Chondrocyte (in vitro differentiated cells): ENCODE measurements around the gene CHKA. TPM values are rescaled to one million over a fixed set of nuclear protein-coding genes. Genes with fewer than 3 reads are reported as not detected.
"Not testable (repeated sequence)": the region's sequence is repeated elsewhere in the genome, so short reads cannot be mapped to it uniquely, and the experiment has no call there.

Experiments
- DNase-seq: peaks from one replicate; pipeline ENCODE4 v3.0.0; 2021; ENCODE audit warnings: mixed read lengths, low spot score
- H3K27ac Mint-ChIP-seq: one replicate; pipeline ENCODE4 v1.8.0; 2021; ENCODE audit warnings: mild to moderate bottlenecking, moderate library complexity, mixed read lengths; ENCODE audit not compliant: unreplicated experiment
- H3K27me3 Mint-ChIP-seq: 2 replicates; pipeline ENCODE4 v1.8.0; 2021; ENCODE audit warnings: low read depth, mixed read lengths
- H3K36me3 Mint-ChIP-seq: 2 replicates; pipeline ENCODE4 v1.8.0; 2021; ENCODE audit warnings: low read depth, mixed read lengths
- H3K4me1 Mint-ChIP-seq: 2 replicates; pipeline ENCODE4 v1.8.0; 2021; ENCODE audit warnings: low read depth, mild to moderate bottlenecking, mixed read lengths
- H3K4me3 Mint-ChIP-seq: one replicate; pipeline ENCODE4 v1.8.0; 2021; ENCODE audit warnings: mild to moderate bottlenecking, moderate library complexity, mixed read lengths; ENCODE audit not compliant: unreplicated experiment
- H3K9me3 Mint-ChIP-seq: 2 replicates; pipeline ENCODE4 v1.8.0; 2021; ENCODE audit warnings: low read depth, mixed read lengths
- total RNA-seq: library from RNA; stranded (reverse); gene quantifications from 3 replicates; pipeline ENCODE4 v1.2.1, GENCODE V29; 2021
- TF ChIP-seq, protein P1 (sequence below): fragments of 200-600 bp; sonication (generic); IDR thresholded peaks from 2 replicates; pipeline ENCODE4 v1.5.0; 2021; ENCODE audit warnings: antibody characterized with exemption, mild to moderate bottlenecking, moderate library complexity

CHKA gene
- total RNA-seq, 1 donor from 2014 or later, result 21.0 TPM

DNA sequence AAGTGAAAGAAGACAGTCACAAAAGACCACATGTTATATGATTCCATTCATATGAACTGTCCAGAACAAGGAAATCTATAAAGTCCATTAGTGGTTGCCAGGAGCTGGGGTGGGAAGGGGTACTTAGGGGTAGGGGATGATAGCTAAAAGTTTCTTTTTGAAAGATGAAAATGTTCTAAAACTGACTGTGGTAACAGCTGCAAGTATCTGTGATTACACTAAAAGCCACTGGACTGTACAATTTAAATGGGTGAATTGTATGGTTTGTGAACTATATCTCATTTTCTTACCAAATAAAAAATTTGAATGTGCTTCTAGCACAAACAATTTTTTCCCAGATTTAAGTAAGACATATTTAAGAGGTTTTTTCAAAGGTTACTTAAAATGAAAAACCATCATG lies 22.1 kb downstream of the CHKA start:
- Mint-ChIP-seq H3K4me3 (peak overlapping the region; percentile 5), H3K27ac (peak overlapping the region; percentile 72), H3K4me1 (peaks cover 23% of the 10 kb centered on the region), H3K9me3 (peaks cover 5% of the 10 kb centered on the region), H3K36me3 (no peaks in the 10 kb centered on the region), H3K27me3 (no peaks in the 10 kb centered on the region)
- TF ChIP-seq, protein P1, sequence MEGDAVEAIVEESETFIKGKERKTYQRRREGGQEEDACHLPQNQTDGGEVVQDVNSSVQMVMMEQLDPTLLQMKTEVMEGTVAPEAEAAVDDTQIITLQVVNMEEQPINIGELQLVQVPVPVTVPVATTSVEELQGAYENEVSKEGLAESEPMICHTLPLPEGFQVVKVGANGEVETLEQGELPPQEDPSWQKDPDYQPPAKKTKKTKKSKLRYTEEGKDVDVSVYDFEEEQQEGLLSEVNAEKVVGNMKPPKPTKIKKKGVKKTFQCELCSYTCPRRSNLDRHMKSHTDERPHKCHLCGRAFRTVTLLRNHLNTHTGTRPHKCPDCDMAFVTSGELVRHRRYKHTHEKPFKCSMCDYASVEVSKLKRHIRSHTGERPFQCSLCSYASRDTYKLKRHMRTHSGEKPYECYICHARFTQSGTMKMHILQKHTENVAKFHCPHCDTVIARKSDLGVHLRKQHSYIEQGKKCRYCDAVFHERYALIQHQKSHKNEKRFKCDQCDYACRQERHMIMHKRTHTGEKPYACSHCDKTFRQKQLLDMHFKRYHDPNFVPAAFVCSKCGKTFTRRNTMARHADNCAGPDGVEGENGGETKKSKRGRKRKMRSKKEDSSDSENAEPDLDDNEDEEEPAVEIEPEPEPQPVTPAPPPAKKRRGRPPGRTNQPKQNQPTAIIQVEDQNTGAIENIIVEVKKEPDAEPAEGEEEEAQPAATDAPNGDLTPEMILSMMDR, result no peak
- DNase-seq, result no peak

DNA sequence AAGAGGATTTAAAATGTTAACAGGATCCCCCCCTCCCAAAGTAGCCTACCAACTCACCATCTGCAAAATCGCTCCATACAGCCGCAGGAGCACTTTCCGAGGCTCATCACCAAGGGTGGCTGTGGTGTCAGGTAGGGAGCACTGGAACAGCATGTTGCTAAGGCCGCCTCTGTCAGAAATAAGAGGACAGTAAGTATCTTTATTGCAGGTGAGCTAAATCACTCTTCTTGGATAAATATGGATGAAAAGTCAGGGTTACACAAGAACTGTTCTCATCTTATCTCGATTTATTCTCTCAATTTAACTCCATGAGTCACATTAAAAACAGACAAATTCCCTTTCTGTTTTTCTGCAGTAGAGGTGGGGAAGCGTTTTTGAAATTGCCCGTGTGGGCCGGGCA lies 24.2 kb downstream of the CHKA start:
- Mint-ChIP-seq H3K27me3 (no peaks in the 10 kb centered on the region), H3K36me3 (no peaks in the 10 kb centered on the region), H3K4me1 (peaks cover 28% of the 10 kb centered on the region), H3K9me3 (peaks cover under 1% of the 10 kb centered on the region), H3K27ac (peak overlapping the region; percentile 36), H3K4me3 (no peak overlapping the region)
- DNase-seq, result no peak
- TF ChIP-seq, protein P1, result no peak

DNA sequence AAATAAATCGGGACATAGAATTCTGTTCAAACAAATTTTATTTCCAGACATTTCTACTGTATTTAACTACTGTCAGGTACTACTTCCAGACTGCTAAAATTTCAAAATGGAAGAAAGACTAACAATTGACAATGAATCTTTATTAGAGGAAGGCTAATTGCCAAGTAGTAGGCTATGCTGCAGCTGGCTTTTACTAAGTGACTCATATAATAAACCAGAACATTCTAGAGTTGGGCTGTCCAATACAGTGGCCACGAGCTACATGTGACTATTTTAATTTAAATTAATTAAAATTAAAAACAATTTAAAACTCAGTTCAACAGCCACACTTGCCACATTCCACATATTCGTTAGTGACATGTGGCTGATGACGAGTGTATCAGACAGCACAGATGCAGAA lies 27.6 kb downstream of the CHKA start:
- H3K27me3 Mint-ChIP-seq, result no peaks in the 10 kb centered on the region
- no peaks in the 10 kb centered on the region for H3K9me3 Mint-ChIP-seq
- no peak for DNase-seq
- TF ChIP-seq, protein P1, result no peak
- no peak overlapping the region for H3K27ac Mint-ChIP-seq
- H3K36me3 Mint-ChIP-seq, result no peaks in the 10 kb centered on the region
- H3K4me3 Mint-ChIP-seq, result no peak overlapping the region
- peaks cover 21% of the 10 kb centered on the region for H3K4me1 Mint-ChIP-seq

DNA sequence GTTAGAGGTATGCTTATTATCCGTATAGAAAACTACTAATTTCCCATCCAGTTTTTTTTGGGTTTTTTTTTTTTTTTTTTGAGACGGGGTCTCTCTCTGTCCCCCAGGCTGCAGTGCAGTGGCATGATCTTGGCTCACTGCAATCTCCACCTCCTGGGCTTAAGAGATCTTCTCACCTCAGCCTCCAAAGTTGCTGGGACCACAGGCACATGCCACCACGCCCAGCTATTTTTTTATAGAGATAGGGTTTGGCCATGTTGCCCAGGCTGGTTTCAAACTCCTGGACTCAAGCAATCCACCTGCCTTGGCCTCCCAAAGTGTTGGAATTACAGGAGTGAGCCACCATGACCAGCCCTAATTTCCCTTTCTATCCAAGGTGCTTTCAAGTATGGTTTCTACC lies 28.2 kb downstream of the CHKA start:
- DNase-seq, H3K9me3 Mint-ChIP-seq, H3K4me3 Mint-ChIP-seq, H3K36me3 Mint-ChIP-seq, H3K27me3 Mint-ChIP-seq, H3K27ac Mint-ChIP-seq: not testable (repeated sequence)
- H3K4me1 Mint-ChIP-seq, result peaks cover 21% of the 10 kb centered on the region

DNA sequence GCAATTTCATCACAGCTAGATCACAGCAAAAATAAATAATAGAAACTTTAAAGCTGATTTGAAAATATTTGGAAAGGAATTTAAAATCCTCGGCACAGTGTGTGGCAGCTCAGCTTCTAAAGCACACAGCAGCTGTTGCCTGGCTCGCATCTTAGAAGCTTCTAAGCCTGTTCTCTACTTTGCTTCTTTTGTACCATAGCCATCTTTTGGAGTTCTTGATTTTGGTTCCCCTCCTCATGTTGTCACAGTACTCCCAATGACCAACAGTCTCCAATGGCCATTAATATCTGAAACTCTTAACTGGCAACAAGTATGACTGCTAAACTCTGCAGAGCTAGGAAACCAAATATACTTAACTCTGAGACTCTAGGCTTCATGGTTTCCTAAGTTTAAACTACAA lies 28.8 kb downstream of the CHKA start:
- H3K9me3 Mint-ChIP-seq, result no peaks in the 10 kb centered on the region
- no peak overlapping the region for H3K27ac Mint-ChIP-seq
- TF ChIP-seq, protein P1, result no peak
- H3K27me3 Mint-ChIP-seq, result no peaks in the 10 kb centered on the region
- no peak overlapping the region for H3K4me3 Mint-ChIP-seq
- H3K4me1 Mint-ChIP-seq, result peaks cover 19% of the 10 kb centered on the region
- no peak for DNase-seq
- no peaks in the 10 kb centered on the region for H3K36me3 Mint-ChIP-seq

DNA sequence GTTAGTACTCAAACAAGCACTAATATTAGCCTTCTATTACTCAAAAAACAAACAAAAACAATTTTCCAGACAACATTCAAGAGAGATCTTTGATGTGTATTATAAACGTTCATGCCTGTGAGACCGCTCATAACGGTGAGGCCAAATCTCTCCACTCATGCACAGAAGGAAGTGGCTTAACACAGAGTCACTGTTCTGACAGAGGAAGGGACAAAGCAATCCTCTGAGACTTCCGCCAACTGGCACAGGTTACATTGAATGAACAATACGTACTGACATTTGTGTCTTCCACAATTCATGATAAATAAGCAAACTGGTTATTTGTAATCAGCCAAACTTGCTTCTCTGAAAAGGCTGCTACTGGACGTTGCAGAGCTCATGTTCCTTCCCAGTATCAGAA lies 30.5 kb downstream of the CHKA start:
- TF ChIP-seq, protein P1, result no peak
- no peaks in the 10 kb centered on the region for H3K27me3 Mint-ChIP-seq
- DNase-seq, result no peak
- H3K4me1 Mint-ChIP-seq, result peaks cover 13% of the 10 kb centered on the region
- H3K36me3 Mint-ChIP-seq, result no peaks in the 10 kb centered on the region
- H3K27ac Mint-ChIP-seq, result no peak overlapping the region
- no peaks in the 10 kb centered on the region for H3K9me3 Mint-ChIP-seq
- H3K4me3 Mint-ChIP-seq, result no peak overlapping the region
